ENCODE results near the gene CDKAL1. TPM values are rescaled to one million over a fixed set of nuclear protein-coding genes. Genes with fewer than 3 reads are reported as not detected.

Gene CDKAL1
- total and polyA plus RNA-seq, 9 of the 15 experiments (the other 6 are each of a cell fraction or from before 2014, with no cell fraction given) = 11.2 to 36.3 (median 20.1) TPM

DNA sequence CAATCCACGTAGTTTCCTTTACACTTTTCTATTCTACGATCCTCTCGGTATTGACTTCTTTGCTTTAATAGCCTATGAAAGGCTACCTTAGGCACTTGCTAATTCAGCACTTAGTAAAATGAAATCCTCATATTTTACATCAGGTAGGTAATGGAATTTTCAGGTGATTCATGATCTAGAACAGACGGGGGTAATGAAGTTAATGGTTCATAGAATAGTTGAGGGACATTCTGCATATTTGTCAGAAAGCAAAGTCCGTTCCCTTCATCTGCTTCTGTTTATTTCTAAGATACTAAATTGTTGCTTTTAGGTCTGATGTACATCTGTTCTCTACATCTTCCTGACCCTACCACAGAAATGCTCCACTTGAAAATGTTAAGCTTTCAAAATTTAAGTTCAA is 431.7 kb downstream of the CDKAL1 start (continued):
- TF ChIP-seq, protein P1, sequence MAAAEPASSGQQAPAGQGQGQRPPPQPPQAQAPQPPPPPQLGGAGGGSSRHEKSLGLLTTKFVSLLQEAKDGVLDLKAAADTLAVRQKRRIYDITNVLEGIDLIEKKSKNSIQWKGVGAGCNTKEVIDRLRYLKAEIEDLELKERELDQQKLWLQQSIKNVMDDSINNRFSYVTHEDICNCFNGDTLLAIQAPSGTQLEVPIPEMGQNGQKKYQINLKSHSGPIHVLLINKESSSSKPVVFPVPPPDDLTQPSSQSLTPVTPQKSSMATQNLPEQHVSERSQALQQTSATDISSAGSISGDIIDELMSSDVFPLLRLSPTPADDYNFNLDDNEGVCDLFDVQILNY (CRISPR knock-in tag; IDR thresholded peaks at IDR 0.05) = no peak
- TF ChIP-seq, protein P2, sequence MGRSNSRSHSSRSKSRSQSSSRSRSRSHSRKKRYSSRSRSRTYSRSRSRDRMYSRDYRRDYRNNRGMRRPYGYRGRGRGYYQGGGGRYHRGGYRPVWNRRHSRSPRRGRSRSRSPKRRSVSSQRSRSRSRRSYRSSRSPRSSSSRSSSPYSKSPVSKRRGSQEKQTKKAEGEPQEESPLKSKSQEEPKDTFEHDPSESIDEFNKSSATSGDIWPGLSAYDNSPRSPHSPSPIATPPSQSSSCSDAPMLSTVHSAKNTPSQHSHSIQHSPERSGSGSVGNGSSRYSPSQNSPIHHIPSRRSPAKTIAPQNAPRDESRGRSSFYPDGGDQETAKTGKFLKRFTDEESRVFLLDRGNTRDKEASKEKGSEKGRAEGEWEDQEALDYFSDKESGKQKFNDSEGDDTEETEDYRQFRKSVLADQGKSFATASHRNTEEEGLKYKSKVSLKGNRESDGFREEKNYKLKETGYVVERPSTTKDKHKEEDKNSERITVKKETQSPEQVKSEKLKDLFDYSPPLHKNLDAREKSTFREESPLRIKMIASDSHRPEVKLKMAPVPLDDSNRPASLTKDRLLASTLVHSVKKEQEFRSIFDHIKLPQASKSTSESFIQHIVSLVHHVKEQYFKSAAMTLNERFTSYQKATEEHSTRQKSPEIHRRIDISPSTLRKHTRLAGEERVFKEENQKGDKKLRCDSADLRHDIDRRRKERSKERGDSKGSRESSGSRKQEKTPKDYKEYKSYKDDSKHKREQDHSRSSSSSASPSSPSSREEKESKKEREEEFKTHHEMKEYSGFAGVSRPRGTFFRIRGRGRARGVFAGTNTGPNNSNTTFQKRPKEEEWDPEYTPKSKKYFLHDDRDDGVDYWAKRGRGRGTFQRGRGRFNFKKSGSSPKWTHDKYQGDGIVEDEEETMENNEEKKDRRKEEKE (IDR thresholded peaks at IDR 0.05; ENCODE audit: borderline replicate concordance in 1 of 2, control insufficient read depth in 1 of 2, low read depth in 2 of 2, low read length in 1 of 2) = no peak
- TF ChIP-seq, protein P3, sequence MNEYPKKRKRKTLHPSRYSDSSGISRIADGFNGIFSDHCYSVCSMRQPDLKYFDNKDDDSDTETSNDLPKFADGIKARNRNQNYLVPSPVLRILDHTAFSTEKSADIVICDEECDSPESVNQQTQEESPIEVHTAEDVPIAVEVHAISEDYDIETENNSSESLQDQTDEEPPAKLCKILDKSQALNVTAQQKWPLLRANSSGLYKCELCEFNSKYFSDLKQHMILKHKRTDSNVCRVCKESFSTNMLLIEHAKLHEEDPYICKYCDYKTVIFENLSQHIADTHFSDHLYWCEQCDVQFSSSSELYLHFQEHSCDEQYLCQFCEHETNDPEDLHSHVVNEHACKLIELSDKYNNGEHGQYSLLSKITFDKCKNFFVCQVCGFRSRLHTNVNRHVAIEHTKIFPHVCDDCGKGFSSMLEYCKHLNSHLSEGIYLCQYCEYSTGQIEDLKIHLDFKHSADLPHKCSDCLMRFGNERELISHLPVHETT (CRISPR knock-in tag; conservative IDR thresholded peaks at IDR 0.05 in 1 of 2, IDR thresholded peaks at IDR 0.05 in 1 of 2) = no peak
- TF ChIP-seq ZFP36 (IDR thresholded peaks at IDR 0.05; ENCODE audit: low read depth, low read length, partially characterized antibody) = no peak
- no peak for TF ChIP-seq ZNF696 (CRISPR knock-in tag; conservative IDR thresholded peaks at IDR 0.05)
- no peak for TF ChIP-seq ZNF785 (CRISPR knock-in tag; IDR thresholded peaks at IDR 0.05)
- no peak for TF ChIP-seq GATAD2B (IDR thresholded peaks at IDR 0.05; ENCODE audit: borderline replicate concordance)
- TF ChIP-seq E2F3 (CRISPR knock-in tag; IDR thresholded peaks at IDR 0.05) = no peak
- TF ChIP-seq ZNF589 (CRISPR knock-in tag; IDR thresholded peaks at IDR 0.05; ENCODE audit: low read depth) = no peak
- TF ChIP-seq ZNF766 (CRISPR knock-in tag; conservative IDR thresholded peaks at IDR 0.05) = no peak
- TF ChIP-seq, protein P4, sequence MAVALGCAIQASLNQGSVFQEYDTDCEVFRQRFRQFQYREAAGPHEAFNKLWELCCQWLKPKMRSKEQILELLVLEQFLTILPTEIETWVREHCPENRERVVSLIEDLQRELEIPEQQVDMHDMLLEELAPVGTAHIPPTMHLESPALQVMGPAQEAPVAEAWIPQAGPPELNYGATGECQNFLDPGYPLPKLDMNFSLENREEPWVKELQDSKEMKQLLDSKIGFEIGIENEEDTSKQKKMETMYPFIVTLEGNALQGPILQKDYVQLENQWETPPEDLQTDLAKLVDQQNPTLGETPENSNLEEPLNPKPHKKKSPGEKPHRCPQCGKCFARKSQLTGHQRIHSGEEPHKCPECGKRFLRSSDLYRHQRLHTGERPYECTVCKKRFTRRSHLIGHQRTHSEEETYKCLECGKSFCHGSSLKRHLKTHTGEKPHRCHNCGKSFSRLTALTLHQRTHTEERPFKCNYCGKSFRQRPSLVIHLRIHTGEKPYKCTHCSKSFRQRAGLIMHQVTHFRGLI (CRISPR knock-in tag; IDR thresholded peaks at IDR 0.05) = no peak
- no peak for TF ChIP-seq HNRNPLL (IDR thresholded peaks at IDR 0.05; ENCODE audit: low read depth, low read length, poor library complexity, severe bottlenecking)
- no peak for TF ChIP-seq ZNF778 (CRISPR knock-in tag; IDR thresholded peaks at IDR 0.05)

Data from K562 (cell line).